AG20443 (cell line): Measurements from ENCODE around the gene NRXN3.

ENCODE experiments used
- DNase-seq: peaks from one replicate; pipeline ENCODE4 v3.0.0; 2012; ENCODE audit warnings: low spot score, mixed read lengths

The NRXN3 gene

DNA sequence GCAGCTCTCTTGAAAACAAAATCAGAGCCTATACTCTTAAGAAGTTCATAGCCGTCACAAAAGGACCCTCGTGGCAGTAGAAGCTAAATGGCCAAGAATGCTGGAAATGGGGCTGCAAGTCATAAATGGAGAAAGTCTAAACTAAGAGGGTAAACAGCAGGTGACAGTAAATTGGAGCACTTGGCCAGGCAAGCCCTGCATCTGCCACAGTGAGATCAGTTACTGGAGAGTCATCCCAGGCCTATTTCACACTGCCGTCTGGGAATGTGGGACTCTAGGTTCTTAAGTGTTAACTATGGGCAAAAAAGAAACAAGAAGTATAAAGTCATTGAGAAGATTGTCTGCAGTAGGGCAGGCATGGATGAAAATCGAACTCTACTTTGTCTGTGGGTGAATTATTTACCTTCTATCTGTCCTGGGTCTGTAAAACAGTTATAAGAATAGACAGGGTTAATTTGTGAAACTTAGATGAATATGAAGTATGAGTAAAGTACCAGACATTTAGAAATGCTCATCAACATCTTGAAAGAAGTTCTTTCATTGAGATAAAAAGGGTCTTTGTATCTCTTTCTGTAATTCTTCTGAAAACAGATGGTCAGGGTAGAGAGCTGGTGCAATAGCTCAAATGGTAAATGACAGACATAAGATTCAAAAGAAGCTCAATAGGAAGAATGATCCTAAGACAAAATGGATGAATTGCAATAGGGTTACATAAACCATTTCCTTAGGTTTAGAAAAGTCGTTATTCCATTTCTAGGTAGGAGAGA is 1248.7 kb downstream of the NRXN3 start:
- DNase-seq = no peak

DNA sequence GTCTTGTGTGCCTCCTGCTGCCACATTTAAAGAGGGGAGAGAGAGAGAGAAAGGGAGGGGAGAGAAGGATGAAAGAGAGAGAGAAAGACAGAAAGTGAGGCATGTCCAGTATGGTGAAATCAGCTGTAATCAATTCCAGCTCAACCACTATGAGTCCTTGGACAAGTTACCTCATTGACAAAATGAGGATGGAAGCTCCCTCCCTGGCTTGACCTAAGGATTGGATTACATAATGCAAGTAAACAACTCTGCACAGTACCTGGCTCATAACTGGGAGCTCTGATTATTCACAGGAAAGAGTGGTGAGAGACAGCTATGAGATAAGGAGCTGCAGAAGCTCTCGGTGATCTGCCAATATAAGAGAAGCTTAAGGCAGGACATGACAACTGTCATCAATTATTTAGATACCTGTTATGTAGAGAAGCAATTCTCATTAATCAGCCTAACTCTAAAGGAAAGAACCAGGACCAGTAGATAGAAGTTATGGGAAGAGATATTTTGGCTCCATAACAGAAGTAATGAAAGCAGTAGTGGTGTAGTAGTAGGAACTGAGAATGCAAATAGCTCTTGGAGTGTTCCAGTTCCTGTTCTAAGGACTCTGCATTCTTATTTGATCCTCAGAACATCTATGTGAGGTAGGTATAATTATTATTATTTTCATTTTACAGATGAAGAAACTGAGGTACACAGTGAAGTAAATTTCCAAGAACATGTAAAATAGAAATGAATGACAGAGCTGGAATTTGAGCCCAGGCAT is 1249.6 kb downstream of the NRXN3 start:
- DNase-seq = no peak

DNA sequence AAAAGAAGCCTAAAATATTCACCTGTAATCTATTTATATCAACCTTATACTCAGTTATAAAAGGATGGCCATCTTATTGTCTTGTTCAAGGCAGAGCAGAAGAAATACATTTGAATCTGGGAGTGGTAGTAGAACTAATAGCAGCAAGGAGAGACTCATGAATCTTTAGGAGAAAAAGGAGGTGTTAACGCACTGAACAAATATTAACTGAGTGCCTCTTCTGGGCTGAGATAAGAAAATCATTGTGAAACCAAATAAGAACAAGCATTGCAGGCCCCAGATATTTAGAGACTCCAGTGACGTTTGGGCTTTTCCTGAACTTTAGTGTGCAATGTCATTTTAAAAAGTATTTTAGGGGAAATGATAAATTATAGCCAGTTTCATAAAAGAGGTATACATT is 1250.6 kb downstream of the NRXN3 start:
- DNase-seq = no peak

DNA sequence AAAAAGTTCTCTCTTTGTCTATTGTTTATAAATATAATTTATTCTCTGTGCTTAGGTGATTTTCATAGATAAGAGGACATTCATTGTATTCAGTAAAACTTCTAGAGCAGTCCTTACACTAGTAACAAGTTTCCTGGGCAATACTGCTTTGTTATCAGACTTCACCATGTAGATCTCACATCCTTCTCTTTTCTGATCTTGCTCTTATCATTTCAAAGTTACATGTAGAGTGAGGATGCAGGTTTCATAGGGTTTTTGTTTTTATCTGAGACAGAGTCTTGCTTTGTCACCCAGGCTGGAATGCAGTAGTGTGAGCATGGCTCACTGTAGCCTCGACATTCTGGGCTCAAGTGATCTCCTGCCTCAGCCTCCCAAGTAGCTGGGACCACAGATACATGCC is 1251.6 kb downstream of the NRXN3 start:
- no peak for DNase-seq

DNA sequence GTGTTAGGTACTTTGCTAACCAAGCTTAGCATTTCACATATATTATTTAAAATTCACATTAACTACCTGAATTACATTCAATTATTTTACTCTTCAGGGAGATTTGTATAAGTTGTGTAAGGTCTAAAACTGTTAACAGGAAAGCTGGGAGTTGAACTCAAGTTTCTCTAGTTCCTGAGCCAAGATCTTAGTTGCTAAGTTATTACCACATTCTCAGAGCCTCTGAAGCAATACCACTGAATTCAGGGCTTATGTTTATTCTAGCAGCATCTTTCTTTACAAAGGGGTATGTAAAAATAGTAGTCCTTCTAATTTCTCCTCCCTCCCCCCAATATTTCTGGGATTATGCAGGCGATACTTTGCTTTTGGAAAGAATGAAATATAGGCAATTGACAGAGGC is 1254.3 kb downstream of the NRXN3 start:
- DNase-seq = no peak

DNA sequence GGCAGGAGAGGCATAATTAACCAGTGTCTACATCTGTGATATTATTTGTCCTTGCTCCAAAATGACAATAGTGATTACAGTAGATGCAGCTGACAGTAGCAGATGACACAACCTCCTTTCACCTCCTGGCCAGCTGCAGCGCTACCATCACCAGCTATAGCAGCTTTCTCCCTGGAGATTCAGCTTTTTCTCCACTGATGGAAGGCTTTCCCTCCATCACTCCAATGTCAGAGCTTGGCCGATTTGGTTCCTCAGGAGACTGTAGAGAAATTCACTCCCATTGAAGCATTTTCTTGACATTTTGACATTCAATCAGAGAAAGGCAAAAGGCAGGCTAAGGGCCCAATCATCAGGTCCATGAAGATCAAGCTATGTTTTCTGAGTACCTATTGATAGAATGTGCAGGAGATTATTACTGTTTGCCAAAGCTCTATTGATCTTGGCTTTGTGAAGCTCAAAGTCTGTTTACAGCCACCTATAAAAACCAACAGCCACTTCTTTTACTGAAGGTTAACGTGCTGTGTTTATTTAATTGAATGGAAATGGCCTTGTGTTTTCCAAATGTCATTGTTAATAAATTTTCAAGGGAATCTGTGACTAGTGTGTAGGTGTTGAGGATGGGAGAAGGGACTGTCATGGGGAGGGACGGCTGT is 1256.1 kb downstream of the NRXN3 start:
- DNase-seq = no peak

DNA sequence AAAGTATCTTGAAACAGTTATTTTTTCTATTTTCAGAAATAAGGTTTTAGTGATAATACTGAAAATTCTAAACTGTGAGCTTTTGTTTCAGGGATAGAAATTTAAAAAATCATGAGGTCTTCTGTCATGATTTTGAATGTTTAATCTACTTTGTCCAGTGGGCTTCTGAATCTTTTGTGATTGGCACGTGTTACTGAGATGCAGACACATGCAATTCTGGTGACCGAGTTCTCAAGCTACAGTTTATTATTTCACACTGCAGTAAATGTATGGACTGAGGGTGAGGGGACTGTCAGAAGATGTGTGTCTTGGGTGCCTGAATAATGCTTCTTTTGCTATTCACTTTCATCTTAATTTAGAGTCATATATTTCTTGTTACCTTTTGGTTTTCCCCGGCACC is 1262.5 kb downstream of the NRXN3 start:
- no peak for DNase-seq

DNA sequence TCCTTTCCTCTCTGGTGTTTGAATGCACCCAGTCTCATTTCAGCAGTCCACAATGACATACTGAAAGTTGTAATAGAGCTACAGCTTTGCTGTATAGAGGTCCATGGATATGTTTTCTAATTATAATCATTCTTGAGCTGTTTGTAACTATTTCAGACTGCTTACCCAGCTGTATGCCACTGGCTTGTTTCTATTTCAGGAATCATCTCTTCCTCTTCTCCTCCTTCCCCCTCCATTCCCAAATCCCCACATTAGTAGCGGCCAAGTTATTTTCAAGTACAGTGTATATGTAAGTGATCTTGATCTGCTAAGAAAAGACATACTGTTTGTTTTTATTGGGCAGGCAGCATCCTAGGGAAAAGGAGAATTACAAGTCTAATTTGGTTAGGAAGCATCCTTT is 1266.2 kb downstream of the NRXN3 start:
- no peak for DNase-seq

DNA sequence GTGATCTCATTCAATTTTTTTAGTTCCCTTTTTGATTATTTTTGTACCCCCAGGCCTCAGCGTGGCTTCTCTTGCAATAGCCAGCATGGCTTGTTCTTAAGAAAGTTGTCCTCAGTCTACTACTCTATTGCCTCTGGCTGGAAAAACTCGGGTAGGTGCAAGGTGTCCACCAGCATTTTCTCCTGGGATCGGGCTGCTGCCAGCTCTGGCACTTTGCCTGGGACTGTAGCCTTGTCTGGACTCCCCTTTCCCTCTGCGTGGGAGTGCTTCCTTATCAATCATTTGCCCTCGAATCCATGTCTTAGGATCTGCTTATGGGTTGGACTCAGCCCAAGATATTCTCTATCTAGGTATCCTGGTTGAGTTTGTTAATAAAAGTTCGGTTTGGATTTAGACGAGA is 1267.8 kb downstream of the NRXN3 start:
- no peak for DNase-seq

DNA sequence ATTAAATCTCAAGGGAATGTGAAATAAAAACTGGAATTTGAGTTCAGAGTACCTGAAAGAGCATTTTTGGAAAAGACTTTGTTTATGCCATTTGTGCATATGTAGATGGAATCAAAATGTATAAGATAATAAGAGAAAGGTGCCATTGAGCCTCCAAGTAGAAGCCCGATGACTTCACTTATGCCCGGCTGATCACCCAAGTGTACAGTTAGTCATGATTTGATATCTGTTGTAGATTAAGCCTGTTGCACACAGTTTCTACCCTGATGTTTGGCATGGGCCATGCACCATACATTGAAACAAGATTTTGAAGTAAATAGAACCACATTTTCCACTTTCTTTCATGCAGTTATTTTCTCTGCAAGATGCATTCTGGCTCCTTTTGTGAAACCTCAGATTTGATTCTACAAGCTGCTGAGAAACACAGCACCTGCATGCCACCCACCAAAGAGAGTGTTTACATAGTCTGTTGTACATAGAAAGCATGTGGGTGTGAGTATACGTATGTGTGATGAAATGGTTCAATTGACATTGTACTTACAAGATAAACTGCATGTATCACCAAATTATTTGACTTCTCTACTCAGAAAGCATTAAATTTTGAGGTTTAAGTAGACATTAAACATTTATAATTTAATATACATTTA is 1268.6 kb downstream of the NRXN3 start:
- DNase-seq = no peak

DNA sequence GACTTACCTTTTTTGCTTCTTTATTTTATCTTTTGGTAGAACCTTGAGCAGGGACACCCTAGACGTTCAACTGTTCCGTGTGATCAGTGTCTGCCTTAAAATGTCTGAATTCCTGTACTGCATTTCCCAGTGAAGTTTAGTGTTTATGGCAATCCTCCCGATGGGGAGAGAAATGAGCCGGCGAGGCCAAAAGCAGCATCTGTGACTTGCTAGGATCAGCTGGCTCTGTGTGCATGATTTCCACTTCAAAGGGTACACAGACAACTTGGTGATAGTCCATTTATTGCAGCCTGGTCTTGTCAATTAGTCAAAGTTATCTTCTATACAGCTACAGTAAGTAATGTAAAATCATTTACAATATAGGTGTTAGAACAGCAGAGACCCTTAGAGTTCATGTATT is 1272.6 kb downstream of the NRXN3 start:
- DNase-seq = no peak

DNA sequence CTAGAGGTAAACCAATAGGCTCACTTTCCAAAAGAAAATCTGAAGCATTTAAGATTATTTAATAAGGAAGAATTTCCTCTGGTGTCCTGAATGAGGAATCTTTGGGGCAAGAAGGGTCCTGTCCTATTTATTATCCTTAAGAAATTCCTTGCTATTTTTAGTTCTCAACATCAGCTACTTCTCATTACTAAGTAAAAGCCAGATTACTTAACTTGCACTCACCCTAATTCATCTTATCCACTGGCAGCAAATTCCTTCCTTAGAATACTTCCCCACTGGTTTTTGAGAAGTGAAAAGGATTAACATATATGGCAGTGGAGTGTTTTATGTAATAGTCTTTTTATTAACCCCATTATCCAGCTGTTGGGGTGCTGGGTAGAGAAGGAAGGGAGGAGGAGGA is 1273.4 kb downstream of the NRXN3 start:
- no peak for DNase-seq

DNA sequence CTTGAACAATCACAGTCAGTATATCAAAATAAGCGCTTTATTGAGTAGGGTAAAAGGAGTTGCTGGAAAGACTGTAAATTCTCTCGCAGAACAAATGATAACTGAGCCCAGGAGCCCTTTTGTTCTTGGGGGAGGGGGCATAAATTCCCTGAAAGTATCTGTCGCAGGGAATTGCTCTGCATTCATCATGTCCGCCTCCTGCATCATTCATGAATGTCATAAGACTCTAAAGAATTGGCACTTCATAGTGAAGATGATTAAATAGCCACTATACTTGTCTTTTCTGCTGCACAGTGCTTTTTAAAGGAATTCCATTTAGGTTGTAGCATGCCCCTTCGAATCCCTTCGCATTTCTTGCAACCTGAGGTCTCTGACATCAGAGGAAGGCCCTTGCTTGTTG is 1278.8 kb downstream of the NRXN3 start:
- no peak for DNase-seq

DNA sequence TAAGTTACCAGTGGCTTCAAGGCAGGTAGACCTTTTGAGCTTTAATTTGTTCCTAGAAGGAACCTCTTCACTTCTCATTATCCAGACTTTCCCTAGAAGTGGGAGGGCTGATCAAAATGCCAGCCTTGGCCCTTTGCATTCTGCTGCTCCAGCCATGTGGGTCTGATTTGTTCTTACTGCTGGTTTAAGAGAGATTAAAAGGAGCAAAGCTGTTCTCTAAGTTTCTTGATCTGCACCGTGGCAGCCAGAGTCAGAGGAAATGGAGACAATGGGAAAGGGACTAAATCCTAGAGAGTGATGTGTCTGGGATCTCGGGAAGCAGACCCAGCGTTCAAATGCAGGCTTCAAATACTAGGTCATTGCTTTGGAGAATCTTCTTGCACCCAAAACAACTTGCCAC is 1281.4 kb downstream of the NRXN3 start:
- DNase-seq = no peak

DNA sequence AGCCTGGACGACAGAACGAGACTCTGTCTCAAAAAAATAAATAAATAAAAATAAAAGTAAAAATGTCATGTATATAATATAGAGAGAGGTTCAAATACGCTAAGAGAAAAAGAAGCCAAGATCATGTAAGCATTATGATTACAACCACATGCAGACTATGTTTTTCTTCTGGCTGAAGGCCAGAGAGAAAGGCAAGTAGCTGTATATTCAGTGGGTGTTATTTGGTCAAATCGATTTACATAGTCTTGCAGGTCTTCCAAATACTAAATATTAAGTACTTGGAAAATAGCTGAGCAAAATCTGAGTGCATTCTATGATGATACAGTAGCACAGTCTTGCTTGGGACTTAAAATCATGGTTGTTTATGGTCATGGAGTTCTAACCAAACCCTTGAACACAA is 1283.1 kb downstream of the NRXN3 start:
- no peak for DNase-seq

DNA sequence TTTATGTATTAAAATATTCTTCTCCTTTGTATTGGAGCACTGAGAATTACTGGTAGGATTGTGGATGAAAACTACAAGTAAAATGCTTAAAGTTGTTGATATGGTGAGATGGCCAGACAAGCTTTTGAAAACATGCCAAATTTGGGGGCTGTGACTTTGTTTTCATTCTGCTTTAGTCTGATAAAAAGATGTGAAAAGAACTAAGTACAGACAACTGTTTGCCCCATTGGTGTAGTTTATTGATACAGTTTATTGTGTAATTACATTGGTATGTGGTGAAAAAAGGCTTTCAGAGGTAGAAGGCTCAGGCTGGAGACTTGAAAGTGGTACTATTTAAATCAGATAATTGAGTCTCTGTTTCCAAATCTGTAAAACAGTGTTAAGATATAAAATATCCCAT is 1294.3 kb downstream of the NRXN3 start:
- DNase-seq = no peak

DNA sequence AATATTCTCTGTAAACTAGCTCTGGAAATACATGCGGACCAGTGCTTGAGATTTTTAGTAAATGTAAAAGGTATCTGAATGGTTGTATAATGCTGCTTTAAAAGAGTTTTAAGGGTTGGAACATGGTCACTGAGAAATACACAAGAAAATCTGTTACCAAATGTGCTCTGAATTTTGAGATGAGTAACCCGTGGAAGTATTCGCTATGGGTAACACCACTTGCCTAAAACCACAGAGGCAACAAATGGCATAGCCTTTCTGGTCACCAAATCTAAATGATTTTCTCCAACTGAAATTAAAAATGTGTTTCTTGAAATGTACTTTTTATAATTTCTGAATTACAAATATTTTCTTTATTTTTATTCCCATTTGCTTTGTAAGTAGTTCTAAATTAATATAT is 1295.5 kb downstream of the NRXN3 start:
- no peak for DNase-seq

DNA sequence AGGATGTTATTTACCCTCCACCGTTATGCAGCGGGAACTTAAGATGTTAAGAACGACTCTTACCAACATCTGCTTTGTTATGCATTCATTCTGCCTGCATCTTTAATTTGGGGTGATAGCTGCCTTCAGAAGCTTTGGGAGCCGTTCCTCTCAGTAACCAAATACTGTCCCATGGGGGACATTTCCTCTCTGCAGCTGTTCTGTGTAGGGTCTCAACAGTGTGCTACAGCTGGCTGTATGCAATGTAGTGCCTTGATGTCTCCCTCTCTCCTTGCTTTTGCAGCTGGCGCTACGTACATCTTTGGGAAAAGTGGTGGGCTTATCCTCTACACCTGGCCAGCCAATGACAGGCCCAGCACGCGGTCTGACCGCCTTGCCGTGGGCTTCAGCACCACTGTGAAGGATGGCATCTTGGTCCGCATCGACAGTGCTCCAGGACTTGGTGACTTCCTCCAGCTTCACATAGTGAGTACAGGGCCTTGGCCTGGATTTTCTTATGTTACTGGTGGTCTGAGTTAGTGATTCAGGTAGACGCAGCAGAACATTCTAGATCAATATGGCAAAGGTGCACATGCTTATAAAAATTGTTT is 1296.9 kb downstream of the NRXN3 start:
- DNase-seq = no peak

DNA sequence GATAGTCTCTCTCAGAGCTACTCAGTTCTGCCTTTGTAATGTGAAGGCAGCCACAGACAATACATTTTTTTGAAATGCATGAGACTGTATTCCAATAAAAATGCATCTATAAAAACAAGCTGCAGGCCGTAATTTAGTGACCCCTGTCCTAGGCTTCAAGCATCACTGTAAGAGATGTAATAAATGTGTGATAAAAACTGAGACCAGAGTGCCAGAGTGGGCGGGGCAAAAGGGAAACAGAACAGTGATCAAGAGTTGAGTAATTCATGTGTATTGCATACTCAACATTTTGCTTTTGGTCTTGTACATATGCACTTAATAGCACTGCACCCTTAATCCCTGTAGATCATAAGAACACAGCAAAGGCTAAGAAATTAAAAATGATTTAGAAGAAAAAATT is 1297.7 kb downstream of the NRXN3 start:
- no peak for DNase-seq

DNA sequence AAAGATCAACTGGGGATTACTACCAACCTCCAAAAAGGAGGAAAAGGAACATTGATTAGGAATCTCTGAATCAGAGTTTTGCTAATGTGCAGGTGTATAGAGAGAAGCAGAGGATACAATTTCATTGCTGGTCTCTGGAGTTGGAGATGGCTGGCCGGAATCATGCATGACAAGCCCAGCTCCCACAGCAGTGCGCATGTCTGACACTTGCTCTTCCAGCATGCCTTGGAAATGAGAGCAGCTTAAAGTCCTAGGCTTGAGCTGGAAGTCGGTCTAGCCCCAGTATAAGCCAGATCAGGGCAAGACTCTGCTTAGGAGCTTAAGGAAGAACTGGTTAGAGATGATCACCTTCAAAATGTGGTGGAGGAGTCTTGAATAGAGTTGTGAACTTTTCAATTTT is 1298.3 kb downstream of the NRXN3 start:
- DNase-seq = no peak

DNA sequence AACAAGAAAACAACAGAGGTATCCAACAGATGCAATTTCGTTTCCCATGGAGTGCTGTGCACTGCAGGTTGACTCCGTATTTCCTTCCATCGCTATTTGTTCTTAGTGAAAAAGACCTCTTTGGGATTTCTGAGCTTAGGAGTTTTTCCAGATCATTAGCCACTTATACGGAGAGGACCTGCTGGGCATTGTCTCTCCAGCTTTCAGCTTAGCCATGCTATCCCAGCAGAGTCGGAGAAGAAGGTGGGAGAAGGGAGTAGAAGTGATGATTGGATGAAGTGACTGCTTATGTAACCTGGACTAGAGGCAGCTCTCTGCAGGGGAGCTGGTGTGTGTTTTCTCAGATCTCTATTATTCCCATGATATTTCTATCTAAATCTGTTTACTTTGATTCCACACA is 1303.5 kb downstream of the NRXN3 start:
- DNase-seq = no peak

DNA sequence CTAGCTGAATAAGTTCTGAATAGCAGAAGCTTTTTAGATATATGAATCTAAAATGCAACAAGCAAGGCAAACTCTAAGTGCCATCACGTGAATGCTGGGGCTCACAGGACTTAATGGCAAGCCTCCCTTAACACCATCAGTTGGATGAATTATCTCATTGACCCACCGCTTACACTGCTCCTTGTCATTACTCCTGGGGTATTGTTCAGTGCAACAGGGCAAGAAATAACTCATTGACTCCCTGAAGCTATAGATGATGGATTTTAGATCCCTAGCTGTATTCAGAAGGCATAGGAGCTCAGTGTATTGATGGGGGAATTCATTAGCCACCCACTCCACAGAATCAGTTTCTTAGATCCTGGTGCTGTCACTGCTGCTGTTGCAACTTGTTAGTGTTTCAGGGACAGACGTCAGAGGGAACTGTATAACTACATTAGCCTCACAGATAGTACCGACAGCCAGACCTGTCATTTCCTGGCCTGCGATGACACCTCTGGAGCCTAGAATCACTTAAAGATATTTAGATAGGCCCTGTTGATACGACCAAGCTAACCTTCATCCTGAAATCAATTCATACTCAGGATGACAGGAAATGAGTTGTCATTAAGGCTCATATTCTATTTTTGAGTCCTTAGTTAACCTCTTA is 1305.8 kb downstream of the NRXN3 start:
- no peak for DNase-seq
